IMR-90 (cell line): ENCODE measurements around the gene ANKRD16.

Source experiments
- CTCF ChIP-seq: conservative IDR thresholded peaks from 2 replicates; pipeline ENCODE4 v1.5.1; 2012; ENCODE audit warnings: mild to moderate bottlenecking, low read depth, low read length, improper control_type of control experiment
- FOS ChIP-seq: fragments of 150-350 bp; IDR thresholded peaks from 2 replicates; pipeline ENCODE4 v1.6.1; 2016; ENCODE audit warnings: low read depth, low read length

GRCh38 chr10:5927306-5927705, 37.6 kb upstream of the ANKRD16 start:
- no peak for TF ChIP-seq CTCF
- TF ChIP-seq FOS = no peak
